Neural cell (in vitro differentiated cells): ENCODE measurements around the gene TTYH3. TPM values are rescaled to one million over a fixed set of nuclear protein-coding genes. Genes with fewer than 3 reads are reported as not detected.

Source experiments
- H2AFZ ChIP-seq: fragments of 200-600, 300-800 bp; sonication (generic), shearing (Covaris generic); 2 replicates; pipeline ENCODE4 v1.6.0; 2014; ENCODE audit warnings: low read depth, mild to moderate bottlenecking, antibody characterized with exemption, low read length, moderate library complexity
- H3F3A ChIP-seq: fragments of 200-600 bp; shearing (Covaris generic); 2 replicates; pipeline ENCODE4 v1.6.1; 2016; ENCODE audit warnings: mild to moderate bottlenecking, moderate library complexity, mixed read lengths, antibody characterized with exemption, low read length; ENCODE audit not compliant: insufficient read depth, poor library complexity, severe bottlenecking
- H3K27ac ChIP-seq: fragments of 200-600, 300-800 bp; sonication (generic), shearing (Covaris generic); 2 replicates; pipeline ENCODE4 v1.5.1; 2014; ENCODE audit warnings: mild to moderate bottlenecking, low read length, moderate library complexity
- H3K27me3 ChIP-seq: fragments of 300-800, 200-600 bp; sonication (generic), shearing (Covaris generic); 2 replicates; pipeline ENCODE4 v1.6.0; 2014; ENCODE audit warnings: mild to moderate bottlenecking, low read depth, low read length, moderate library complexity; ENCODE audit not compliant: insufficient read depth
- H3K36me3 ChIP-seq: fragments of 300-800, 200-600 bp; sonication (generic), shearing (Covaris generic); 2 replicates; pipeline ENCODE4 v1.5.1; 2014; ENCODE audit warnings: mild to moderate bottlenecking, antibody characterized with exemption, low read length, moderate library complexity; ENCODE audit not compliant: insufficient read depth
- H3K4me2 ChIP-seq: fragments of 300-800, 200-600 bp; sonication (generic), shearing (Covaris generic); 2 replicates; pipeline ENCODE4 v1.6.0; 2014; ENCODE audit warnings: mild to moderate bottlenecking, low read length
- H3K4me3 ChIP-seq: fragments of 300-800, 200-600 bp; sonication (generic), shearing (Covaris generic); 2 replicates; pipeline ENCODE4 v1.5.1; 2014; ENCODE audit warnings: mild to moderate bottlenecking, low read length, moderate library complexity
- H3K79me2 ChIP-seq: fragments of 200-600 bp; shearing (Covaris generic); replicated peaks from 2 replicates; pipeline ENCODE4 v1.6.0; 2014; ENCODE audit warnings: mild to moderate bottlenecking, low read length, moderate library complexity; ENCODE audit not compliant: insufficient read depth
- H3K9ac ChIP-seq: fragments of 300-800, 200-600 bp; sonication (generic), shearing (Covaris generic); 2 replicates; pipeline ENCODE4 v1.6.1; 2016; ENCODE audit warnings: mild to moderate bottlenecking, low read length, mixed read lengths
- H3K9me2 ChIP-seq: fragments of 200-600 bp; shearing (Covaris generic); 2 replicates; pipeline ENCODE4 v1.6.1; 2016; ENCODE audit warnings: mild to moderate bottlenecking, low read length, mixed read lengths; ENCODE audit not compliant: insufficient read depth
- H3K9me3 ChIP-seq: fragments of 200-600, 300-800 bp; sonication (generic), shearing (Covaris generic); 2 replicates; pipeline ENCODE4 v1.6.1; 2016; ENCODE audit warnings: mild to moderate bottlenecking, mixed run types, low read length, moderate library complexity, mixed read lengths
- H4K20me1 ChIP-seq: fragments of 200-600 bp; shearing (Covaris generic); 2 replicates; pipeline ENCODE4 v1.6.1; 2016; ENCODE audit warnings: mild to moderate bottlenecking, mixed run types; ENCODE audit not compliant: insufficient read depth
- CTCF ChIP-seq: fragments of 450-650 bp; IDR thresholded peaks from 2 replicates; pipeline ENCODE4 v1.5.1; 2014; ENCODE audit warnings: antibody characterized with exemption, mild to moderate bottlenecking, moderate library complexity; ENCODE audit not compliant: poor library complexity, severe bottlenecking
- EP300 ChIP-seq: fragments of 450-650 bp; conservative IDR thresholded peaks from 2 replicates; pipeline ENCODE4 v1.6.1; 2014; ENCODE audit warnings: antibody characterized with exemption, mild to moderate bottlenecking, moderate library complexity; ENCODE audit not compliant: poor library complexity, severe bottlenecking
- EZH2 ChIP-seq: fragments of 200-600, 300-800 bp; shearing (Covaris generic), sonication (generic); IDR thresholded peaks from 2 replicates; pipeline ENCODE4 v1.6.1; 2014; ENCODE audit warnings: antibody characterized with exemption, low read length, borderline replicate concordance, mild to moderate bottlenecking; ENCODE audit not compliant: insufficient read depth, poor library complexity, severe bottlenecking
- MXI1 ChIP-seq: fragments of 450-650 bp; conservative IDR thresholded peaks from 2 replicates; pipeline ENCODE4 v1.6.1; 2014; ENCODE audit warnings: antibody characterized with exemption, mild to moderate bottlenecking; ENCODE audit not compliant: poor library complexity, severe bottlenecking
- POLR2AphosphoS5 ChIP-seq: IDR thresholded peaks from 2 replicates; pipeline ENCODE4 v1.6.1; 2012
- RAD21 ChIP-seq: fragments of 450-650 bp; conservative IDR thresholded peaks from 2 replicates; pipeline ENCODE4 v1.6.1; 2014; ENCODE audit warnings: antibody characterized with exemption, mild to moderate bottlenecking, moderate library complexity
- REST ChIP-seq: IDR thresholded peaks from 2 replicates; pipeline ENCODE4 v1.6.1; 2012; ENCODE audit warnings: borderline replicate concordance
- SMC3 ChIP-seq: fragments of 450-650 bp; conservative IDR thresholded peaks from 2 replicates; pipeline ENCODE4 v1.6.1; 2014; ENCODE audit warnings: antibody characterized with exemption, mild to moderate bottlenecking, moderate library complexity; ENCODE audit not compliant: poor library complexity
- TAF1 ChIP-seq: IDR thresholded peaks from 2 replicates; pipeline ENCODE4 v1.6.1; 2012; ENCODE audit warnings: low read depth
- polyA plus RNA-seq: library from polyadenylated mRNA; depleted of rRNA; stranded (reverse); fragments of >200 nt; gene quantifications from 2 replicates; pipeline ENCODE4 v1.2.3, GENCODE V29; 2014

TTYH3 gene
- polyA plus RNA-seq, 1 donor from 2014 or later = 17.0 TPM

DNA sequence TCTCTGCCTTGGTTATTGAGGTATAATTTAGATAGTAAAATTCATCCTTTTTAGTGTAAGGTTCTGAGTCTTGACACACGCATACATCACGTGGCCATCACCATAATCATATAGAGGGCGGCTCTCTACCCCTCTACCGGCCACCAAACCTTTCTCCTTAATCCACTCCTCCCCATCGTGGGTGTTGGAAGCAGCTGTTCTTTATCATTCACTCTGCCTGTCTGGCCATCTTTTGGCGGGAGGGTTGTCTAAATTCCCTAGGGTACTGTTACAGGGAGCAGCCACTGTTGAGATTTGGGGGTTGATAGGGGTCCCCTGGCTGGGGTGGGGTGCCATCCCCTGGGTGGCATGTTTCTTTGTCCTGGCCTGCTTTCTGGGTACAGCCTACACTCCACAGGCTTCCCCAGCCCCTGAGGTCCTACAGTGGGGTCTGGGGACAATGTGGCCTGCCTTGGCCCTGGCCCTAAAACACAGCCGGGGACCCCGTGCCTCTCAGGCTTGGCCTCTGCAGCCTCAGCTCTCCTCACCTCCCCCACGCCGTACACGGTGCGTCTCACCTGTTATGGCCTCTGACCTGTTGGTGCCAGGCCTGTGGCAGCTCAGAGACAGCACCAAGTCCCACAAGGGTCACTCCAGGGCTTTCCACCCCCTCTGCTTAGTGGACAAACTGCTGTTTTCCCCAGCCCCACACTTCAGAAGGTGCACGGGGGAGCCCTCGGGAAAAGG is 73.7 kb downstream of the TTYH3 start:
- no peak overlapping the region for H2AFZ ChIP-seq
- TF ChIP-seq REST (no peak), TAF1 (no peak), CTCF (no peak), EP300 (no peak), SMC3 (no peak), POLR2AphosphoS5 (no peak), EZH2 (no peak), RAD21 (no peak)
- no peaks in the 10 kb centered on the region for H4K20me1 ChIP-seq
- no peaks in the 10 kb centered on the region for H3K9me3 ChIP-seq
- H3F3A ChIP-seq = no peaks in the 10 kb centered on the region
- H3K36me3 ChIP-seq = no peaks in the 10 kb centered on the region
- no peak overlapping the region for H3K4me3 ChIP-seq
- H3K9ac ChIP-seq = no peak overlapping the region
- no peaks in the 10 kb centered on the region for H3K79me2 ChIP-seq
- H3K4me2 ChIP-seq = no peak overlapping the region
- no peak overlapping the region for H3K27ac ChIP-seq
- no peaks in the 10 kb centered on the region for H3K27me3 ChIP-seq
- no peaks in the 10 kb centered on the region for H3K9me2 ChIP-seq

DNA sequence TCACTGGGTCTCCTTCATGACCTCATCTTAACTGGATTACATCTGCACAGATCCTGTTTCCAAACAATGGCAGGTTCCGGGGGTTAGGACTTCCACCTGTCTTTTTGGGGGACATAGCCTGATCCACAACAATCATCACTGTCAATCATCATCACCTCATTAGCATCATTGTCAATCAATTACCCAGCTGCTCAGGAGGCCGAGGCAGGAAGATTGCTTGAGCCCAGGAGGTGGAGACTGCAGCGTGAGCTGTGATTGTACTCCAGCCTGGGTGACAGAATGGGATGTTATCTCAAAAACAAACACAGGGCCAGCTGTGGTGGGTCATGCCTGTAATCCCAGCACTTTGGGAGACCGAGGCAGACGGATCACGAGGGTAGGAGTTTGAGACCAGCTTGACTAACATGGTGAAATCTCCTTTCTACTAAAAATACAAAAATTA is 74.9 kb downstream of the TTYH3 start:
- Histone ChIP-seq H3K9ac (no peak overlapping the region), H3K9me3 (no peaks in the 10 kb centered on the region), H3K79me2 (no peaks in the 10 kb centered on the region), H3K27ac (no peak overlapping the region), H3K4me3 (no peak overlapping the region), H2AFZ (no peak overlapping the region), H4K20me1 (no peaks in the 10 kb centered on the region), H3K9me2 (no peaks in the 10 kb centered on the region), H3K27me3 (no peaks in the 10 kb centered on the region), H3F3A (no peaks in the 10 kb centered on the region), H3K36me3 (no peaks in the 10 kb centered on the region), H3K4me2 (no peak overlapping the region)
- TF ChIP-seq SMC3 (no peak), REST (no peak), CTCF (no peak), POLR2AphosphoS5 (no peak), EP300 (no peak), RAD21 (no peak), EZH2 (no peak), TAF1 (no peak), MXI1 (no peak)
